Stimulated activated CD8-positive, alpha-beta memory T cell treated with anti-CD3 and anti-CD28 coated beads, Interleukin-12 subunit alpha, Interleukin-12 subunit beta, amount 100 ng/mL, for 24 hours (primary cell): ENCODE results near the gene MFSD12.
A peak's percentile ranks its signal among the peaks of the same experiment; 100 is the strongest.
"Not testable (repeated sequence)": the region's sequence is repeated elsewhere in the genome, so short reads cannot be mapped to it uniquely, and the experiment has no call there.

Experiments
- DNase-seq: peaks from one replicate; pipeline ENCODE4 v3.0.0-alpha.2; 2020; ENCODE audit errors: extremely low read depth

Gene MFSD12

GRCh38 chr19:3584036-3584802 is 26.8 kb upstream of the MFSD12 start:
- not testable (repeated sequence) for DNase-seq

GRCh38 chr19:3581792-3582191 is 24.4 kb upstream of the MFSD12 start:
- not testable (repeated sequence) for DNase-seq

GRCh38 chr19:3580156-3580934 is 23.0 kb upstream of the MFSD12 start:
- DNase-seq, result no peak

GRCh38 chr19:3578390-3578789 is 21.0 kb upstream of the MFSD12 start:
- DNase-seq, result no peak

- DNase-seq, result no peak
Measured at GRCh38 chr19:3577723-3578344, 20.4 kb upstream of the MFSD12 start.

- DNase-seq, result no peak
Measured at GRCh38 chr19:3576696-3577443, 19.5 kb upstream of the MFSD12 start.

- no peak for DNase-seq
Measured at GRCh38 chr19:3575949-3576673, 18.7 kb upstream of the MFSD12 start.

- DNase-seq, result no peak
Measured at GRCh38 chr19:3575260-3575741, 17.9 kb upstream of the MFSD12 start.

- DNase-seq, result peak; percentile 54
Measured at GRCh38 chr19:3573858-3574637, 16.7 kb upstream of the MFSD12 start.

- DNase-seq, result no peak
Measured at GRCh38 chr19:3573162-3573857, 15.9 kb upstream of the MFSD12 start.

GRCh38 chr19:3572855-3573161 is 15.4 kb upstream of the MFSD12 start, which contains the start of gene HMG20B:
Gene HMG20B, plus strand, starts transcription at chr19:3572944. Its CDS starts 366 bp downstream, at chr19:3573310.
- no peak for DNase-seq

- DNase-seq, result peak; percentile 99
Measured at GRCh38 chr19:3572132-3572854, 14.9 kb upstream of the MFSD12 start.

- DNase-seq, result no peak
Measured at GRCh38 chr19:3570606-3571011, 13.2 kb upstream of the MFSD12 start.

- not testable (repeated sequence) for DNase-seq
Measured at GRCh38 chr19:3570042-3570441, 12.7 kb upstream of the MFSD12 start.

GRCh38 chr19:3565139-3565538 is 7.8 kb upstream of the MFSD12 start:
- no peak for DNase-seq

- no peak for DNase-seq
Measured at GRCh38 chr19:3563709-3564524, 6.5 kb upstream of the MFSD12 start.

GRCh38 chr19:3556978-3557460 is 367 bp downstream of the MFSD12 start:
- no peak for DNase-seq

GRCh38 chr19:3556423-3556977 is 886 bp downstream of the MFSD12 start:
- no peak for DNase-seq
